ENCODE data around the gene STC2. TPM values are rescaled to one million over a fixed set of nuclear protein-coding genes. Genes with fewer than 3 reads are reported as not detected.

STC2 gene
- total and polyA plus RNA-seq, 2 experiments from 2014 or later, result 27.3 to 132 TPM

DNA sequence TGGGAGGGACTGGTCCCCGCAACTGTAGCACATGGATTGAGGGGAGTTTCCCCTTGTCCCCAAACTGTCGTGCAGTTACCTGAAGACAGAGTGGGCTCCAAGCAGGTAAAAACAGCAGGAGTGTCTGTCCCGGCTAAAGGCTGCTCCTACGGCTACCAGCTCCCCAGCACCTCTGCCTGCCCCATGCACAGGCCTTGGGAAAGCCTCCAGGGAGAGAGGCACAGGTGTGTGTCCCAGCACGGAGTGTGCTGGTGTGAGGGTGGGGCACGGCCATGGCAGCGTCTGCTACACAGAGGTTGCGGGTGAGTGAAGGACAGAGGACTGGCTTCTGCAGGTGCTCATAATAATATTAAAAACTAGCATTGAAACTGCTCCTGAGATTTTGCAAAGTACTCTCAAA is 30.4 kb downstream of the STC2 start (continued):
- TF ChIP-seq ZNF462 (CRISPR knock-in tag; IDR thresholded peaks at IDR 0.05), result no peak
- TF ChIP-seq, protein P1, sequence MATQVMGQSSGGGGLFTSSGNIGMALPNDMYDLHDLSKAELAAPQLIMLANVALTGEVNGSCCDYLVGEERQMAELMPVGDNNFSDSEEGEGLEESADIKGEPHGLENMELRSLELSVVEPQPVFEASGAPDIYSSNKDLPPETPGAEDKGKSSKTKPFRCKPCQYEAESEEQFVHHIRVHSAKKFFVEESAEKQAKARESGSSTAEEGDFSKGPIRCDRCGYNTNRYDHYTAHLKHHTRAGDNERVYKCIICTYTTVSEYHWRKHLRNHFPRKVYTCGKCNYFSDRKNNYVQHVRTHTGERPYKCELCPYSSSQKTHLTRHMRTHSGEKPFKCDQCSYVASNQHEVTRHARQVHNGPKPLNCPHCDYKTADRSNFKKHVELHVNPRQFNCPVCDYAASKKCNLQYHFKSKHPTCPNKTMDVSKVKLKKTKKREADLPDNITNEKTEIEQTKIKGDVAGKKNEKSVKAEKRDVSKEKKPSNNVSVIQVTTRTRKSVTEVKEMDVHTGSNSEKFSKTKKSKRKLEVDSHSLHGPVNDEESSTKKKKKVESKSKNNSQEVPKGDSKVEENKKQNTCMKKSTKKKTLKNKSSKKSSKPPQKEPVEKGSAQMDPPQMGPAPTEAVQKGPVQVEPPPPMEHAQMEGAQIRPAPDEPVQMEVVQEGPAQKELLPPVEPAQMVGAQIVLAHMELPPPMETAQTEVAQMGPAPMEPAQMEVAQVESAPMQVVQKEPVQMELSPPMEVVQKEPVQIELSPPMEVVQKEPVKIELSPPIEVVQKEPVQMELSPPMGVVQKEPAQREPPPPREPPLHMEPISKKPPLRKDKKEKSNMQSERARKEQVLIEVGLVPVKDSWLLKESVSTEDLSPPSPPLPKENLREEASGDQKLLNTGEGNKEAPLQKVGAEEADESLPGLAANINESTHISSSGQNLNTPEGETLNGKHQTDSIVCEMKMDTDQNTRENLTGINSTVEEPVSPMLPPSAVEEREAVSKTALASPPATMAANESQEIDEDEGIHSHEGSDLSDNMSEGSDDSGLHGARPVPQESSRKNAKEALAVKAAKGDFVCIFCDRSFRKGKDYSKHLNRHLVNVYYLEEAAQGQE (IDR thresholded peaks at IDR 0.05; ENCODE audit: unreplicated experiment), result no peak
- TF ChIP-seq POLR2AphosphoS5 (IDR thresholded peaks at IDR 0.05; ENCODE audit: low read depth), result no peak
- TF ChIP-seq ZNF114 (CRISPR knock-in tag; IDR thresholded peaks at IDR 0.05), result no peak
- no peak for TF ChIP-seq CREB1 (CRISPR knock-in tag; IDR thresholded peaks at IDR 0.05; ENCODE audit: low read depth)

All from GM23338 (cell line).